K562 (cell line): ENCODE measurements around the gene TBCEL. TPM values are rescaled to one million over a fixed set of nuclear protein-coding genes. Genes with fewer than 3 reads are reported as not detected.

Source experiments
- ATAC-seq: fragments of 200-7000 bp; cut with Tn5 transposase; 3 replicates; pipeline ENCODE4 v1.9.1; 2020; ENCODE audit warnings: moderate library complexity
- BruUV-seq: library from RNA; stranded (reverse); fragments of 400-500 nt; replicated peaks from 2 replicates; lab custom pipeline; 2021; lab: Mats Ljungman, UMichigan
- CTCF ChIA-PET: fragments of 300-600 bp; formaldehyde crosslinking; extraction: SDS; loops from one replicate; lab custom pipeline; 2021; ENCODE audit warnings: low intra/inter-chr PET ratio; lab: Yijun Ruan, JAX
- POLR2A ChIA-PET: fragments of 300-600, 350-650 bp; sonication (Branson Sonifier 250); formaldehyde crosslinking; extraction: SDS; loops from one replicate; lab custom pipeline; 2021; ENCODE audit warnings: antibody characterized with exemption, inconsistent platforms; lab: Yijun Ruan, JAX
- DNase-seq, 4 experiments: peaks; one replicate each; pipeline versions ENCODE4 v3.0.0 to v3.0.0-alpha.2; 2011 to 2018; ENCODE audit warnings: low spot score in 3 of 4, mixed read lengths in 3 of 4; ENCODE audit errors: extremely low read depth in 1 of 4
- FAIRE-seq: peaks from 2 replicates; lab custom pipeline; 2011; peaks lifted over from hg19 to GRCh38; lab: Jason Lieb, UNC
- H2AFZ ChIP-seq: 2 replicates; pipeline ENCODE4 v1.6.0; 2011; ENCODE audit warnings: low read depth, low read length, control low read depth, inconsistent platforms
- H3K27ac ChIP-seq: fragments of 200-600 bp; 3 replicates; pipeline ENCODE4 v1.8.0; 2011; ENCODE audit warnings: low read depth, mild to moderate bottlenecking, control low read depth, inconsistent platforms, low read length, moderate library complexity, mixed read lengths; ENCODE audit errors: extremely low read depth
- H3K27me3 ChIP-seq, 2 experiments: fragments of 300-600 bp in 1 of 2; 2 replicates in 1 of 2; 3 replicates in 1 of 2; pipeline versions ENCODE4 v1.6.0 to v1.8.0; 2011; ENCODE audit warnings: inconsistent platforms in 2 of 2, low read length in 2 of 2, mild to moderate bottlenecking in 1 of 2, mixed read lengths in 1 of 2, moderate library complexity in 1 of 2; ENCODE audit not compliant: control insufficient read depth in 2 of 2, insufficient read depth in 2 of 2
- H3K36me3 ChIP-seq: fragments of 300-600 bp; 3 replicates; pipeline ENCODE4 v1.8.0; 2011; ENCODE audit warnings: mild to moderate bottlenecking, low read length, inconsistent platforms; ENCODE audit not compliant: control insufficient read depth, insufficient read depth
- H3K4me1 ChIP-seq, 2 experiments: fragments of 200-600 bp in 1 of 2; replicated peaks in 1 of 2; 2 replicates in 1 of 2; 3 replicates in 1 of 2; pipeline versions ENCODE4 v1.5.1 to v1.8.0; 2011; ENCODE audit warnings: inconsistent platforms in 2 of 2, low read length in 2 of 2, mild to moderate bottlenecking in 1 of 2, mixed read lengths in 1 of 2, moderate library complexity in 1 of 2; ENCODE audit not compliant: control insufficient read depth in 2 of 2, insufficient read depth in 2 of 2
- H3K4me2 ChIP-seq: 2 replicates; pipeline ENCODE4 v1.6.1; 2011; ENCODE audit warnings: low read length, control low read depth, inconsistent platforms, mixed read lengths; ENCODE audit not compliant: insufficient read depth
- H3K4me3 ChIP-seq: fragments of 200-600 bp; sonication (generic), shearing (Covaris generic); 2 replicates; pipeline ENCODE4 v1.5.1; 2016; ENCODE audit warnings: control low read depth, inconsistent platforms
- H3K79me2 ChIP-seq: fragments of 200-600 bp; 3 replicates; pipeline ENCODE4 v1.8.0; 2011; ENCODE audit warnings: low read length, inconsistent platforms; ENCODE audit not compliant: control insufficient read depth, insufficient read depth
- H3K9ac ChIP-seq, 2 experiments: 2 replicates each; pipeline versions ENCODE4 v1.6.0 to v1.6.1; 2011; ENCODE audit warnings: low read depth in 2 of 2, low read length in 2 of 2, control low read depth in 1 of 2, inconsistent platforms in 1 of 2, mild to moderate bottlenecking in 1 of 2, mixed read lengths in 1 of 2; ENCODE audit not compliant: insufficient read depth in 1 of 2
- H3K9me1 ChIP-seq: one replicate; pipeline ENCODE4 v1.6.0; 2011; ENCODE audit warnings: inconsistent platforms, mild to moderate bottlenecking, low read length, moderate library complexity; ENCODE audit not compliant: control insufficient read depth, insufficient read depth
- H3K9me3 ChIP-seq: replicated peaks from 2 replicates; pipeline ENCODE4 v1.5.1; 2011; ENCODE audit warnings: low read depth, low read length, inconsistent platforms; ENCODE audit not compliant: control insufficient read depth, insufficient read depth
- H4K20me1 ChIP-seq: replicated peaks from 2 replicates; pipeline ENCODE4 v1.6.1; 2011; ENCODE audit warnings: low read length, inconsistent platforms, mixed read lengths; ENCODE audit not compliant: control insufficient read depth, insufficient read depth
- ARID1B ChIP-seq: fragments of 450-650 bp; IDR thresholded peaks from 2 replicates; pipeline ENCODE4 v1.6.1; 2016; ENCODE audit warnings: antibody characterized with exemption, mild to moderate bottlenecking, inconsistent platforms
- ASH1L ChIP-seq: fragments of 450-650 bp; IDR thresholded peaks from 2 replicates; pipeline ENCODE4 v1.6.1; 2018; ENCODE audit warnings: borderline replicate concordance, mild to moderate bottlenecking, low read depth; ENCODE audit not compliant: partially characterized antibody
- GMEB1 ChIP-seq: fragments of 250-450 bp; sonication (Bioruptor Pico); IDR thresholded peaks from 2 replicates; pipeline ENCODE4 v1.4.0; 2020; ENCODE audit warnings: mild to moderate bottlenecking
- HMBOX1 ChIP-seq: sonication (generic); IDR thresholded peaks from 2 replicates; pipeline ENCODE4 v1.6.1; 2016
- IFI16 ChIP-seq: fragments of 250-450 bp; sonication (Bioruptor Pico); IDR thresholded peaks from 2 replicates; pipeline ENCODE4 v2.1.2; 2022; ENCODE audit warnings: mild to moderate bottlenecking, inconsistent platforms
- KLF10 ChIP-seq: fragments of 250-450 bp; sonication (Bioruptor Pico); IDR thresholded peaks from 2 replicates; pipeline ENCODE4 v1.6.1; 2021; ENCODE audit warnings: matching md5 sums
- NRF1 ChIP-seq, 2 experiments: fragments of 450-650 bp; IDR thresholded peaks in 1 of 2; conservative IDR thresholded peaks in 1 of 2; 2 replicates each; pipeline ENCODE4 v1.6.1; 2014; ENCODE audit warnings: mild to moderate bottlenecking in 2 of 2
- TCF3 ChIP-seq: sonication (generic); formaldehyde crosslinking; IDR thresholded peaks from 2 replicates; pipeline ENCODE4 v1.4.0; 2020; ENCODE audit warnings: mild to moderate bottlenecking, missing genetic modification reagents
- TEAD1 ChIP-seq, 2 experiments: fragments of 450-650 bp in 1 of 2; sonication (generic) in 1 of 2; formaldehyde crosslinking; IDR thresholded peaks; 2 replicates each; pipeline versions ENCODE4 v1.4.0 to v1.8.0; 2020 to 2022; ENCODE audit warnings: mild to moderate bottlenecking in 2 of 2, missing genetic modification reagents in 1 of 2
- ZFP30 ChIP-seq: fragments of 250-450 bp; sonication (Bioruptor Pico); IDR thresholded peaks from 2 replicates; pipeline ENCODE4 v1.8.0; 2022; ENCODE audit warnings: moderate library complexity, mild to moderate bottlenecking, inconsistent platforms, borderline replicate concordance
- ZNF778 ChIP-seq: fragments of 450-650 bp; formaldehyde crosslinking; IDR thresholded peaks from 2 replicates; pipeline ENCODE4 v1.4.0; 2020; ENCODE audit warnings: mild to moderate bottlenecking, moderate library complexity
- WGBS: fragments of 100-300 bp; shearing (Covaris generic); methylation state at CpG from one replicate; pipeline ENCODE4 v1.1.6; 2016; ENCODE audit warnings: low coverage, mixed read lengths; ENCODE audit not compliant: insufficient coverage; ENCODE audit errors: missing lambda C conversion rate; 5-methylcytosine and 5-hydroxymethylcytosine counted together
- in situ Hi-C: fragments of 300-500 bp; cut with MboI; formaldehyde crosslinking; loops from 4 replicates; pipeline ENCODE4 v1.15.0; 2018; ENCODE audit warnings: inconsistent platforms, mixed read lengths
- intact Hi-C: fragments of 100-400 bp; cut with micrococcal nuclease; formaldehyde crosslinking; loops from 2 replicates; pipeline ENCODE4 v1.14.2; 2022
- polyA plus RNA-seq, 8 experiments: library from polyadenylated mRNA; depleted of rRNA in 4 of 8; stranded (reverse) in 5 of 8; unstranded in 3 of 8; fragments of >200 nt; fragmentation: Nextera tagmentation in 2 of 8; fragmentation: Illumina TruSeq in 1 of 8; extraction: Ambion mirVana in 2 of 8; extraction: Trizol in 1 of 8; gene quantifications; 2 replicates each; pipeline versions ENCODE4 v1.2.1 to v1.2.3, GENCODE V29; 2011 to 2014; ENCODE audit warnings: inconsistent platforms in 1 of 8, missing spikeins in 1 of 8
- total RNA-seq, 7 experiments: library from RNA; depleted of rRNA in 6 of 7; stranded (reverse); fragments of >200 nt in 6 of 7; fragmentation: Illumina TruSeq in 2 of 7; extraction: Trizol in 2 of 7; gene quantifications; 2 replicates each; pipeline versions ENCODE4 v1.2.1 to v1.2.3, GENCODE V29; 2011 to 2021; ENCODE audit warnings: low replicate concordance in 1 of 7

TBCEL gene
- total and polyA plus RNA-seq, 9 of the 15 experiments (the other 6 are each of a cell fraction or from before 2014, with no cell fraction given), result 0.39 to 2.3 (median 1.4) TPM

GRCh38 chr11:121110871-121111724 lies 87.2 kb downstream of the TBCEL start:
- no peak overlapping the region for H2AFZ ChIP-seq
- TF ChIP-seq NRF1 (conservative IDR thresholded peaks at IDR 0.05 in 1 of 2, IDR thresholded peaks at IDR 0.05 in 1 of 2) (no peak), ARID1B (no peak), TEAD1 (CRISPR knock-in tag; IDR thresholded peaks at IDR 0.05) (no peak), ZNF778 (CRISPR knock-in tag) (no peak), ZFP30 (CRISPR knock-in tag) (no peak), IFI16 (CRISPR knock-in tag) (no peak), HMBOX1 (no peak), ASH1L (no peak), KLF10 (CRISPR knock-in tag) (no peak), GMEB1 (no peak), TCF3 (CRISPR knock-in tag) (no peak)
- H3K4me2 ChIP-seq, result no peak overlapping the region
- intact Hi-C loops, result loop anchor here (2.0 to 5.0 kb wide), 3 partner anchors 159 to 594 kb away; no protein-coding TSS in a partner anchor
- H3K79me2 ChIP-seq, result no peaks in the 10 kb centered on the region
- POLR2A ChIA-PET, result interaction anchor here (0.6 kb wide), 1 partner anchor 54 kb away, joined by 3 read pairs; no protein-coding TSS in a partner anchor
- no peaks in the 10 kb centered on the region for H3K9me1 ChIP-seq
- H3K27me3 ChIP-seq, result peaks cover 5 to 16% of the 10 kb centered on the region in 2 experiments; a peak in 2 of 5 replicates
- no peak overlapping the region for H3K27ac ChIP-seq
- H3K4me3 ChIP-seq, result no peak overlapping the region
- in situ Hi-C loops, result no loop called here
- no peak overlapping the region for H3K9ac ChIP-seq
- FAIRE-seq (no peak), ATAC-seq (no peak), DNase-seq (no peak)
- no peaks in the 10 kb centered on the region for H3K9me3 ChIP-seq
- BruUV-seq, result no TSS peak
- no peaks in the 10 kb centered on the region for H4K20me1 ChIP-seq
- CTCF ChIA-PET, result no interaction called here
- H3K4me1 ChIP-seq, result no peaks in the 10 kb centered on the region
- no peaks in the 10 kb centered on the region for H3K36me3 ChIP-seq
- 1% methylated on average over 9 of the region's 10 CpGs for WGBS
